ENCODE measurements around the gene KCNJ6.

KCNJ6 gene

DNA sequence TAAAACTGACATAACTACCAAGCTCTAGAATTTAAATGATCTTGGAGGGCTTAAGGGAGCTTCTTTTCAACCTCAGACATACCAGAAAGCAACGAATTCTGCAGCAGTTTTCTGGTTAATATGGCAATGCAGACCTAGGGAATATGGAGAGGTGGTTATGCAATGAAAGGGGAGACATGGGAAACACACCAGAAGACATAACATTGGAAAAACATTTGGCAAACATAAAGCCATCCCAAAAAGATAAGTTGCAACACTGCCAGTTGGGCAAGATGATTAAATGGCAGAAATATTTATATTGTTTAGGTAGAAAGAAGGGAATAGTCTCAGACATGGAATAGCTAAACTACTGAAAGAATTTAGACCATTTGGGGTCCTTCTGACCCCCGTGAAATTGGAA lies 104.5 kb downstream of the KCNJ6 start:
- no peak for DNase-seq

DNA sequence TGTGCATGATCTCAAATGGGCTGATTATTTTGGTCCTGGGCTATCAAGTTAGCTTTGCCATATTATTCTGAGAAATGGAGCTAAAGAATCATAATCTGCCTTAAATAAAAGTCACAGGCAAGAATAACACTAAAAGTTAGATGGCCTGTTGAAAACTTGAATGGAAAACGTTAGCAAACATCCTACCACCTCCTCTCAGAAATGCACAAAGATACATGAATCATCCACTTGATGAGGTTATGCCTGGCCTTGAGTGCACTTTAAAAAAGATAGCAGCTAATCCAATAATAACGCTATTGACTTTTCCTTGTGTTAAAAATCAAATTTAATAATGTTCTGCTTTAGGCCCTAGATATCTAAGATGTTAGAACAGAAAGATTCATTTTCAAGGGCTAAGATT lies 108.0 kb downstream of the KCNJ6 start:
- no peak for DNase-seq

DNA sequence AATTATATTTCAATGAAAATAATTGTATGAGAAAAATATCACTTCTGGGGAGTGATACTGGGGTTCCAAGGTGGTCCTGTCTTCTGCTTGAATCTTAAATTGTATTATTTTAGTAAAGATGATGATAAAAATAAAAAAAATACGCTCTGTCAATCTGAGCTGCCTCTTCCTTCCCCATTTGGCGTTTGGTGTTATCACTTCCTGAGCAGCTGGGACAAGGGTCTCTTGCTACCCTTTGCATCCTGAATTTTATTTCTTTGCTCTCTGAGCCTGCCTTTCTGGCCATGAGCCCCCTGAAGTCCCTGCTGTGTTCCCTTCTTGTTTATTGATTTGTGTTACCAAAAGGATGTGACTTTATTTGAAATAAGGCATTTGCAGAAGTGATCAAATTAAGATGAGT lies 111.0 kb downstream of the KCNJ6 start:
- DNase-seq: no peak

DNA sequence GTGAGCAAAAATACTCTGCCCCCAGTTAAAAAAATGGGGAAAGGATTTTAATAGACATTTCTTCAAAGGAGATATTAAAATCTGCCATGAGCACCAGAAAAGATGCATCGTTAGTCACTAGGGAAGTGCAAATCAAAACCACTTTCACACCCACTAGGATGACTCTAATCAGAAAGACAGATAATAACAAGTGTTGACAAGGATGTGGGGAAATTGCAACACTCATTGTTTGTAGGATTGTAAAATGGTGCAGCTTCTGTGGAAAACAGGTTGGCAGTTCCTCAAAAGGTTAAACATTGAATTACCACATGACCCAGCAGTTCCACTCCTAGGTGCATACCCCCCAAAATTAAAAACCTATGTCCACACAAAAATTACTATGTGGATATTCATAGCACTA lies 112.3 kb downstream of the KCNJ6 start:
- no peak for DNase-seq

DNA sequence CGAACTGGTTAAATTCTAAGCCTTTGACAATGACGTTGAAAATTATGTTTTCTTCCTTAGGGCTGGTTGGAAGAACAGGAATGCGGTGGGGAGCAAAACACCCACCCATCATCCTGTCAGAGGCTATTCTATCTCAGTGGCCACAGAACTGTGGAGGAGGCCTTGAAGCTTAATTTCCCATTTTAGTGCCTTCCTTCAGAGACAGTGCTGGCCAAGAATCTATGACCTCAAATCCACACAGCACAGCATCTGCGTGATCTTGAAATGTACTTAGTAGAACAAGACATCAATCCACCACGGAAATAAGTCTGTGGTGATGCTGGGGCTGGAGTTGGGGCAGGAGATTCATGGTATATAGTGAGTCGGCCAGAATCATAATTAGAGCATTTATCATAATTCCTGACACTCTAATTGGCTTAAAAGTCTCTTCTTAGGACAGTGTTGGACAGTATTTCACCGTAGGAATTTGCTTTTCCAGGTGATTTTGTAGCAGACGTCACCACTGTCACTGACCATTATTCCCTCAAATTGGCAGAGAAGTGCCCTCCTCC lies 113.1 kb downstream of the KCNJ6 start:
- DNase-seq: no peak

DNA sequence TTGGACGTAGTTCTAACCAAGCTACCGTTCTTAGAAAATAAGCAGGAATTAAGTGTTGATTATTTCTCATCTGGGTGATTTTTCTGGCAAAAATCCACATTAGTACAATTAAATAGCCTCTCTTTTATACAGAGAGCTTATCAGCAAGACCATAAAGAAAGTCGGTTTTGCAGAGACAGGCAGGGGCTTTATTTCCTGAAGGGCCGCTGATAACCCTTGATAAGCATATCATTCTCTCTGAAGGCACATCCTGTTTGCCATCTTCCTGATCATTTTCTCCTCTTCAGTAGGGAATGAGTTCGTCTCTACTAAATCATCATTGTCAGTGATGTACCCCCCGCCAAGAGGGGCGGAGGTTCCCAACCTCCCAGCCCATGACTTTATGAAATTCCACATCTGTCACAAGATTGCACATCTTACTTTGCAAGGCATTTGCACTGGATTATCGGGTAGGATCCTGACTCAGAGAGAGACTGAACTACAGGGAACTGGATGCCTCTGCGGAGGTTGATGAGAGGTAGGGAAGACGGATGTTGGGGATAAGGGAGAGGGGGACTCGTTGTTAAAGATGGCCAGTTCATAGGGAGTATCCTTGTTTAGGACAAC lies 115.7 kb downstream of the KCNJ6 start:
- DNase-seq: no peak

DNA sequence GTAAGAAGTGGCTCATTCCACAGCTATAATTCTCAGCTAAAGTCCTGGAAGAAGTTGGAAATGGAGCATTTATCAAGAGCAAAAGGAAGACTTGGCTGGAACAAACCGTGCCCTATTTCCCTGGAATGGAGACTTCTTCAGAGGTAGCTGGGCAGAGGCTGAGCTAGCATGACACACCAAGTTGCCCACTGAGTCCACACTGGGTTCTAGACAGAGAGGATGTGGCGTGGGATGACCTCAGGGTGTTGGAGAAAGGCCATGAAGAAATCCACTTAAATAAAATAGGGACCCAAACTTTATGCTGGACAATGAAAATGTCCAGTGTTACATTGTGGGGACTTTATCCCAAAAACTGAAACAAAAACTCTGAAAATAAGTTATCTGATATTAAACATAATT lies 116.2 kb downstream of the KCNJ6 start:
- DNase-seq: no peak

DNA sequence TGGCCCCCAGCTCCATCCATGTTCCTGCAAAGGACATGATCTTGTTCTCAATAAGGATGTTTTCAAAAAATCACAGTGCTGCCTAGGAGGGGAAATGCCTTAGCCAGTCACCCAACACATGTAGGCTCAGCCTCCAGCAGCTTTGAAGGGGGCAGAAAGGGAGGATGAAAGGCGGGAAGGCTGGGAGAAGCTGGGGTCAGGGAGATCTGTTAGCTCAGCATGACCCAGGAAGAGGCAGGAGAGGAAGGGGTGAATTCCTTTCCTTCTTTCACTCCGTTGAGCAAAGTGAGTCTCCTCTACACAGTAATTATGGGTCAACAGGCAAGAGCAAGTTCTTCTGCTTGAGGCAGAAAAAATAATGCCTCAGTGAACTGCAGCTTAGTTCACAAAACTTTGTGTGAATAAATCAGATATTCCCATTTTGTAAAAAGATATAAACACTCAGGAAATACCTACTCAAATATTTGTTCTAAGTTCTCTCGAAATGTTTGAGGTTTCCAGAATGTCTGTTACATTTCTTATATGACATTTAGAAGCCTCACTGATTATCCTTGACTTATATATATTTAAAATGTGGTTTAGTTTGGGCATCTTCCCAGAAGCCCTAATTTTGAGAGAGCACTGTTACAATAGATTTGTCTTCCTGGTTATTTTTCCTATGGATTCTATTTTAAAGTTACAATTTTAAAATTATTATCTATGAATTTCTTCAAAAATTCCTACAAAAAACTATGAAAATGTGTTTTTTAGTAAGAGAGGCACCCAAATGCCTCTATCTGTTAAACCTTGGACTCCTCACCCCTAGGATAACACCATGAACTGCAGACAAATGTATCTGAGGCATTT lies 116.8 kb downstream of the KCNJ6 start:
- no peak for DNase-seq

DNA sequence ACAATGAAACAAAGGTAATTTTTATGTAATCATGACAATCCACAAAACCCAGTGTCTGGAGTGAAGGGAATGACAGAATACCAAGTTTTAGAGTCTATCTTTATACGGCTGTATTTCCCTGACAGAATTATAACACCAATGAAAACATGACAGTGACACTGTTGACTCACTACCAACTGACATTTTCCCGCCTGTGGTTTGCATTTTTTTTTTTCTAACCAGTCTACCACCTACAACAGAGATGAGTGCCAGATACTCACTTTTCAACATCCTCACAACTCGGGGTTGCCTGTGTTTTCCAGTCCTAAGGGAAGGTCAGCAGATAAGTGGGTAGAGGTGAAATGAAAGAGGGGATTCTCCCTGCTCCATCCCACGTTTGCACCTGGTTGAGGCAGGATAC lies 118.9 kb downstream of the KCNJ6 start:
- DNase-seq: no peak

DNA sequence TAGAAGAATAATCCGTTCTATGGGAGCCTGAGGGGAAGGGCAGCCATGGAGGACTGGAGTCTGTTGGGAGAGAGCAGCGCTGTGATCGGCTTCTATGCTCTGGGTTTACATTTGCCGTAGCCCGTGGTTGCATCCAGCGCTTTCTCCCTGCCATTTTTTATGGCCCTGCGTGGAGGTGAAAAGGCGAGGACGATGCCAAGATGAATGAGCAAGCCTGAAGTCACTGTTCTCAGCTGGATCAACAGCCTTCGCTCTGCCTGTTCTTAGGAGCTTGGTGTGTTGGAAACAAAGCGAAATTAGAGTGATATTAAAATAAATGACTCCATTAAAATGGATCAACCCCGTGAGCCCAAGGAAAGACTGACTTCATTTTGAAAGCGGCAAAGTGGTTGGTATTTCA lies 120.2 kb downstream of the KCNJ6 start:
- DNase-seq: no peak

DNA sequence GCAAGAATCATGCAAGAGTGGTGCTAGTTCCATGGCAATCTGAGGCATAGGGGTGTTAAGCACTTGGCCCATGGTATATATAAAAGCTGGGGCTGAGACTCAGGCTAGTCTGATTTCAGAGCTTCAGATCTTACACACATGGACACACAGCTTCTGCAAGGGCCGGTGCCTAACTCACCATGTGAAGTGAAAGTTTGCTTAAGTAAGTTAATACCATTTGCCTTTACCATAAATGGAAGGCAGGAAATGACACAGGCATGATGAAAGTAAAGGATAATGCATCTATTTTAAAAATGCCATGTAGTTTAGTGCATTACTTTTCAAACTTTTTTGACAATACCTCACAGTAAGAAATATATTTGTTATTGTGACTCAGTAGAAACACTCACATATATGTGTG lies 122.6 kb downstream of the KCNJ6 start:
- no peak for DNase-seq

DNA sequence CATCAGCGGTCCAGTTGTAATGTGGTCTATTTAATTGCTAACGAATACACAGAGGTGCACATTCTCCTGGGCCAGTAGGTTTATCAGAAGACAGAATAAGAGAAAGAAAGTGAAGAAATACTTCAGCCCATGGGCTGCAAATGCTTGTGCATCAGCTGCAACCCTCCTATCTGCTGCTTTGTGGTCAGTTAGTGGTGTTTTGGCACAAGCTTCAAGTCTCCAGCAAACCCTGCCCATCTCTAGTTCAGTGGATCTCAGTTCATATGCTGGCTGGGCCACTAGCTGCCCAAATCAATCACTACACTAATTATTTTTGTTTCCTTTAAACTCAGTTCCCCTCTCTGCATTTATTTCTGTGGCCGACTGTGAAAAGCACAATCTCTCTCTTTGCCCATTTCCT lies 124.2 kb downstream of the KCNJ6 start:
- DNase-seq: no peak

DNA sequence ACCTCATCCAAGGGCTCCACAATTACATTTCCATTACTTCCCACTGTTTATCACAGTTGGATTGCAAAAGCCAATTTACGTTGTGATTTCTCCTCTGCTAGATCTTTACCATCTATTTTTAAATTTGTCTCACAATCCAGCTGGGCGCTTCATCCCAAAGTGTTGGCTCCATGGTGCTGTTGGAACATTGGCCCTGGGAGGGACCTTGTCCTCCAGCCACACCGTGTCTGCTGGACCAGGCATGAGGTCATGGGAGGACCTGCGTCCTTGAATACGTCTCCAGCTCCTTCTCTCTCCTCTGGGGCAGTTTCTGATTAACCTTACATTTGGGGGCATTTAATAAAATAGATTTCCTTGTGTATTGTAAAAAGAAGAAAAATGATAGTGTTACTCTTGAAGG lies 125.4 kb downstream of the KCNJ6 start:
- DNase-seq: no peak

DNA sequence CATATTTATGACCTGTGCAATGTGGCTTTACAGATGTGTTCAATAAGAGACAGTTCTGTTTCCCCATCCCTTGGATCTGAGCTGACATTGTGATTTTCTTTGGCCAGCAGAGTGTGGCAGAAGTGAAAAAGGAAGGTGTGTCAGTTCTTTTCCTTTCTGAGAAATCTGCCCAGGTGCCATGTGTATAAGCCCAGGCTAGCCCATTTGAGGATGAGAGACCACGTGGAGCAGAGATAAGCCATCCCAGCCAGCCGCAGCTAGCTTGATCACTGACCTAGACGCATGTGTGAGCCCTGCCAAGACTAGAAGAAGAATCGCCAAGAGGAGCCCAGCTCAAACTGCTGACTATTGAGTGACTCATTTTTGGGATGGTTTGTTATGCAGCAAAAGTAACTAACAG lies 127.8 kb downstream of the KCNJ6 start:
- no peak for DNase-seq

DNA sequence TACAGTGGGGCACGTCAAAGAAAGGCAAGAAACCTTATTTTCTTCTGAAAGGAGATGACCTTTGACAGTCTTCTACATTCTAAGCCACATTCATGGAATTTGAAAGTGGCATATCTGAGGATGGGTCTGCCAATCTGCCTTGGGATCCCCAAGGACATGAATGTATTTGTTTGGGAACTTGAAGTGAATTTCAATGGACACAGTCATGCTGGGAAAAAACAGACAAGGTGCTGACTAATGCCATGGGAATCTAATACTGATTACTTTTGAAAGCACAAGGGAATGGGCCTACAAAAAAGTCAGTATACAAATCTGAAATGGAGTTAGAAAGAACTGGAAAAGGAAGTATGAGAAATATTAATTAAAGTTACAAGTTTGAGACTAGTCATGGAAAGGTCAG lies 128.8 kb downstream of the KCNJ6 start:
- DNase-seq: no peak

DNA sequence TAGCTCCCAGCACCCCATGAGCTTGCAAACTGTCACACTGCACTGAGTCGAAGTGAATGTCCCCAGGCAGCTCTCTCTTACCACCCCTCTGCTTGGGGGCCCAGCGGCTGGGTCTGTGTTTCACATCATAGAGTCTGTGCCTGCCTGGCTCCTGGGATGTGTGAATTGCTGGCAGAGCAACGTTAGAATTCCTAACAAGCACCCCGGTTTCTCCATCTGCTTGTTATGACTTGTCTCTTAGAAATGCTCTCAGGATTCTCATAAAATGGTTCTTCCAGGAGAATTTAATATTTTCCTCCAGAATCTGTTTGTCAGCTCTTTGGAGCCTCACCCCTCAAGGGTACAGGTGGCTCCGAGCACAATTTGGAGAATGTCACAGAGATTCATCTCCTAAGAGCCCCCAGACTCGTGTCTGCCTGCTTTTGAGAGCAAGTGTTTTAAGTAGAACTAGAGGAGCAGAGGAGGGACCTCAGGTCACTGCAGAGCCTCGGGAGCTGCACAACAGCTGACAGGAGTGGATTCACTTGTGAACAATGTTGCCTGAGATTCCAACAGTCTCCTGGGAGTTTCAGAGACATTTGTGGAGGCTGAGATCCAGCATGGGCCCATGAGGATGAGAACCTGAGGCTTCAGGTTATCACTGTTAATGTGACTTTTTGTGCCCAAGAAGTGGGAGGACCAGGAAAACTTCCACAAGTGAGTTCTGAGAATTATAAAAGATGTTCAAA lies 131.5 kb downstream of the KCNJ6 start:
- DNase-seq: no peak

DNA sequence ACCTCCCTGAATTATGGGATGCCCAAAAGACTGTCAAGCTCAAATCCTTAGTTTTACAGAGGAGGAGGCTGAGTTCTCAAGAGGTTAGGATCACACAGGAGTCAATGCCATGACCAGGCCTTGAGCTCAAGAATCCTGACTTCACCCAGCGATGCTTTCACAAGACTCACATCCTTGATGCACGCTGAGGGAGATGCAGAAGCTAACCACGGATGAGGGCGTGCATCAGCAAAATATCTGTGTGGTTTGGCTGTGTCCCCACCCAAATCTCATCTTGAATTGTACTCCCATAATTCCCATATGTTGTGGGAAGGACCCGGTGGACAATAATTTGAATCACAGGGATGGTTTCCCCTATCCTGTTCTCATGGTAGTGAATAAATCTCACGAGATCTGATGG lies 133.2 kb downstream of the KCNJ6 start:
- DNase-seq: no peak

DNA sequence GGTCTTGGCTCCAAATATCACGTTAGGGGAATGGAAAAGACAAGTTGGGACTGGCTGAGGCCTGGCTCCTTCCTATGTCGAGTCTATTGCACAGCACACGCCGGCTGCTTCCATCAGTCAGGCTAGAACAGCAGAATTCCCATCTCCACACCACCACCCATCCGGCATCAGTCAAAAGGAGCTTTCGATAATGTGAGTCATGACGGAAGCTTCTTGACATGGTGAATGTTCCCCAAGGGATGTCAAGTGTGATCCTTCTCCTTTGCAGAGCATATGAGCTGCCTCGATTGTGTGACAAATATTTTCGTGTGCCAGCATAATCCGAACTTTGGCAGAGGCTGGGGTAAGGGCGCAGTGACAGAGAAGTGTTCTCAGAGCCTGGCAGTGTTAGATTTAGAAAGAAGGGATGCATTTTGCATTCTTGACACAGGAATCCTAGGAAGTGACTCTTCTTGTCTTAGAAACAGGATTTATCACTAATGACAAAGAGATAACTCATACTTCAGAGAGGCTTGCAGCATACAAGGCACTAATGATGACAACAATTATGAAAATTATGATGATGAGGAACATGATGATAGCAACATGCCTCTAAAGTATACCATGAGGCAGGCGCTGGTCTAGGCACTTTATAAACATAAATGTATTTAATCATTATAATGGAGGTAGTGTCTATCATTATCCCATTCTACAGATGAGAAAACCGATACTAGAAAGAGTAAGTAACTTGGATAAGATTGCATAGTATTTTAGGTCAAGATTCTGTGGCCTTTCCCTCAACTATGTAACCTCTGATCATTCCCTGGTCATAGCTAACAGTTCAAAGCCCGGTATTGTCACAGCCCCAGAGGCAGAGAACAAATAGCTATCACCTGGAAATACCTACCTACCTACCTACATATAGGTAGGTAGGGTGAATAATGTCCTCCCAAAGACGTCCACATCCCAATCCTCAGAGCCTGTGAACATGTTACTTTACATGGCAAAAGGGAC lies 135.0 kb downstream of the KCNJ6 start:
- no peak for DNase-seq

DNA sequence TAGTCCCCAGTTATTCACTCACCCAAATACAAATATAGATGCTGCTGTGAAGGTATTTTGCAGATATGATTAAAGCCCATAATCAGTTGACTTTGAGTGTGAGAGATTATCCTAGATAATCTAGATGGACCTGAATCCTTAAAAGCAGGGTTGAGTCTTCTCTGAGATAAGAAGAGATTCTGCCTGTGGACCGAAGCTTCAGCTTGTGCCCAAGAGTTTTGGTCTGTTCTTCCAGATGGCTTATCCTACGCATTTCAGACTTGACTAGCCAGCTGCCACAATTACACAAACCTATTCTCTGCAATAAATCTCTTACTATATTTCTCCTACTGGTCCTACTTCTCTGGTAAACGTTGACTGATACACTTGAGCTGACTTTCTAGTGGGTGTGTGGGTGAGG lies 145.1 kb downstream of the KCNJ6 start:
- peak in 1 of 2 experiments; percentile 44 for DNase-seq

DNA sequence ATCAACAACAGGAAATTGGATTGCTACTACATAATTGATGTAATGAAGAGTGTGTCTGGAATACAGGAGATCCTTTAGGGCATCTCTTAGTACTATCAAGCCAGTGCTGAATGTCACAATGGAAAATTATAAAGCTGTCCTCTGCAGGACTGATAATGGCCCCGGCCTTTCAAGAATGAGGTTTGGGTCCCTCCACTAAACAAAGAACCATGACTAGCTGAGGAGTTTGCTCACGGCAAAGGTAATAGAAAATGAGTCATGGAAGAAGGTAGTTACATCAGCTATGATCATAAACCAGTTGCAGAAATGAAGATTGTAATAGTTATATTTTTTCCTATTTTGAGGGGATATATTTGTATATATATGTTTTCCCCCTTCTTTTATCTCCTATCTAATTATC lies 145.8 kb downstream of the KCNJ6 start:
- DNase-seq: no peak

DNA sequence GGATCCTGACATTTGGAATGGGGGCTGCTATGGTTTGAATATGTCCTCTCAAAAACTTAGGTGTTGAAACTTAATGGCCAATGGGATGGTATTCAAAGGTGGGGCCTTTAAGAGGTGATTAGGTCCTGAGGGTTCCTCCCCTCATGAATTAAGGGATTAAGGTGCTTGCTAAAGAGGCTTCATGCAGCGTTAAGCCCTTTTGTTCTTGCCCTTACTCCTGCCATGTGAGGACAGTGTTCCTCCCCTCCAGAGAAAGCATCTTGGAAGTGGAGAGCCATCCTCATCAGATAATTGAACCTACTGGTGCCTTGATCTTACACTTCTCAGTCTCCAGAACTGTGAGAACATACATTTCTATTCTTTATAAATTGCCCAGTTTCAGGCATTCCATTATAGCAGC lies 146.6 kb downstream of the KCNJ6 start:
- peak; percentile 37 to 48 for DNase-seq

DNA sequence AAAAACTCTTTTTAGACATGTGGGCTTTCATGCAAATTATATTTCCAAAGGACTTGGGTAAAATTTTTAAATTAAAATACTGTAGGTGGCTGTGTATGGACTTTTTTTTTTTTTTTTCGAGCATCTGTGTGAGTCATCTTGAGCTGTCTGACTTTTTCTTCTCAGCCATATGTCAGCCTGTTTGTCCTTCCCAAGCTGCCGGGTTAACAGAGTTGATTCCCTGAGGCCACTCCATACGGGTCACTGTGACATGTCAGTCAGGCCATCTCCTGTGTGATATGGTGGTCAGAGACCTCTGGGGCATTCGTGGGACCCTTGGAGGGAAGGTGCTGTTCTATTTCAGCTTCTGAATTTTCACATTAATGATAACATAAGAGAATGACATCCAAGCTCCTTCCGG lies 148.3 kb downstream of the KCNJ6 start:
- peak; percentile 25 to 81 for DNase-seq

DNA sequence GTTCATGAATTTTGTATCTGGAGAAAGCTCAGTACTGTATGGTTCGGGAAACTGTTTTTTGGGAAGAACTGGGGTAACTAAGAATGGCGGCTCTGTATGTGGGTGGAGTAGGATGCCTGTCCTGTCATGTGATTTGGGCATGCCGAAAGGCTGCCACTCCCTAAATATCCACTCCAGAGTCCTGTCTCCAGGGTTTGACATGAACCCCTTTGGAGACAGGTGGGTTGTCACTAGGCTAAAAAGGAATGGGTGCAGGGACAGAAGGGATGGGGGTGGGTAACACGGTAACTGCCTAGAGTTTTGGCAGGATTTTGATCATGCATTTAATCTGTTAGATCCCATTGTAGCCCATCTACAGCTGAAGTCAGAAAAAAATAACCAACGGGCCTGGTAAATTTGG lies 150.1 kb downstream of the KCNJ6 start:
- DNase-seq: peak in 1 of 2 experiments; percentile 32
